Erythroblast (primary cell): ENCODE measurements around the gene FBXO8.

Experiments used
- GATA1 ChIP-seq: IDR thresholded peaks from 2 replicates; pipeline ENCODE4 v1.6.1; 2011; ENCODE audit warnings: low read depth, mild to moderate bottlenecking, control low read depth, low read length, moderate library complexity
- POLR2A ChIP-seq: IDR thresholded peaks from 2 replicates; pipeline ENCODE4 v1.6.1; 2011; ENCODE audit warnings: mild to moderate bottlenecking, low read length

DNA sequence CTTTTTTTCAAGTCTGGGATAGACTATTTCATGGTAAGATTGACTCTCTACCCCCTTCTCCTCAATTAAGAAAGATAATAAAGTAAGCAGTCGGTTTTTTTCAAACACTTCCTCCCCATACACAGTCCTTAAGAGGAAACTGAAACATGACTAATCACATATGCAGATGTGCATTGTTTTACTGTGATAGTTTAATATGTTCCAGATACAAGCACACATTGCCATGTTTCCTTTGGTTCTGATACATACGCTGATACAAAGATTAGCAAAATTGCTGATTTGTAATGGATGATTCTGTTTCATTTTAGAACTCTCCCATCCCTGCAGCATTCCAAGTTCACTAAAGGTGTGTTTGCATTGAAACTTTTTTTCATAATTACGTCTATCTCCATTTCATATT lies 76.1 kb downstream of the FBXO8 start:
- TF ChIP-seq GATA1 (no peak), POLR2A (no peak)
